CD4-positive, alpha-beta T cell treated with Interferon alpha-2 for 1 hour (primary cell): ENCODE results near the gene PCP2.

ENCODE experiments used
- DNase-seq, 2 donors: peaks; one replicate each; pipeline ENCODE4 v3.0.0-alpha.2; 2020 to 2022

The PCP2 gene

GRCh38 chr19:7618771-7619510, 14.6 kb downstream of the PCP2 start:
- no peak for DNase-seq

- DNase-seq: no peak
Observed at GRCh38 chr19:7618348-7618747, 15.2 kb downstream of the PCP2 start.

- DNase-seq: no peak
Observed at GRCh38 chr19:7617735-7618134, 15.8 kb downstream of the PCP2 start.

GRCh38 chr19:7617172-7617571, 16.3 kb downstream of the PCP2 start:
- no peak for DNase-seq

- no peak for DNase-seq
Observed at GRCh38 chr19:7614859-7615741, 18.4 kb downstream of the PCP2 start.

GRCh38 chr19:7612282-7613274, 20.9 kb downstream of the PCP2 start:
- no peak for DNase-seq

GRCh38 chr19:7611541-7612279, 21.8 kb downstream of the PCP2 start:
- DNase-seq: no peak

GRCh38 chr19:7610491-7611240, 22.9 kb downstream of the PCP2 start:
- DNase-seq: no peak

- no peak for DNase-seq
Observed at GRCh38 chr19:7607874-7608560, 25.5 kb downstream of the PCP2 start.

- DNase-seq: no peak
Observed at GRCh38 chr19:7607212-7607873, 26.2 kb downstream of the PCP2 start.

- DNase-seq: no peak
Observed at GRCh38 chr19:7606289-7606688, 27.2 kb downstream of the PCP2 start.

GRCh38 chr19:7605490-7606222, 27.9 kb downstream of the PCP2 start:
- DNase-seq: peak; percentile 17 to 38

GRCh38 chr19:7603919-7604318, 29.6 kb downstream of the PCP2 start:
- no peak for DNase-seq

- DNase-seq: no peak
Observed at GRCh38 chr19:7602935-7603497, 30.5 kb downstream of the PCP2 start.

- DNase-seq: no peak
Observed at GRCh38 chr19:7602240-7602934, 31.1 kb downstream of the PCP2 start.

- DNase-seq: no peak
Observed at GRCh38 chr19:7600721-7601120, 32.8 kb downstream of the PCP2 start.

GRCh38 chr19:7598180-7598579, 35.3 kb downstream of the PCP2 start:
- no peak for DNase-seq

- DNase-seq: no peak
Observed at GRCh38 chr19:7597689-7598088, 35.8 kb downstream of the PCP2 start.
